ENCODE measurements around the gene TMEM221. TPM values are rescaled to one million over a fixed set of nuclear protein-coding genes. Genes with fewer than 3 reads are reported as not detected.

The TMEM221 gene
- total and polyA plus RNA-seq, 2 donors, result 0.53 to 0.82 TPM

- no peak overlapping the region for H3K27ac ChIP-seq (ENCODE audit: low read depth)
- WGBS, result 50% methylated on average over 8 of the region's 8 CpGs
- no peaks in the 10 kb centered on the region for H3K36me3 ChIP-seq (ENCODE audit: insufficient read depth)
- H3K4me1 ChIP-seq (ENCODE audit: insufficient read depth), result no peaks in the 10 kb centered on the region
- DNase-seq (ENCODE audit: extremely low spot score), result no peak
- H3K4me3 ChIP-seq (ENCODE audit: low read depth, low read length), result no peak overlapping the region
Measured at GRCh38 chr19:17441241-17442021, 7.0 kb downstream of the TMEM221 start.

- H3K4me1 ChIP-seq (ENCODE audit: insufficient read depth), result no peaks in the 10 kb centered on the region
- H3K27ac ChIP-seq (ENCODE audit: low read depth), result no peak overlapping the region
- H3K4me3 ChIP-seq (ENCODE audit: low read depth, low read length), result no peak overlapping the region
- no peak for DNase-seq (ENCODE audit: extremely low spot score)
- 85% methylated on average over 7 of the region's 7 CpGs for WGBS
- H3K36me3 ChIP-seq (ENCODE audit: insufficient read depth), result no peaks in the 10 kb centered on the region
Measured at GRCh38 chr19:17436874-17437267, 11.6 kb downstream of the TMEM221 start.

GRCh38 chr19:17436094-17436873 is 12.2 kb downstream of the TMEM221 start:
- Histone ChIP-seq H3K4me3 (ENCODE audit: low read depth, low read length) (no peak overlapping the region), H3K36me3 (ENCODE audit: insufficient read depth) (no peaks in the 10 kb centered on the region), H3K27ac (ENCODE audit: low read depth) (no peak overlapping the region), H3K4me1 (ENCODE audit: insufficient read depth) (no peaks in the 10 kb centered on the region)
- 95% methylated on average over 25 of the region's 25 CpGs for WGBS
- no peak for DNase-seq (ENCODE audit: extremely low spot score)

- H3K4me1 ChIP-seq (ENCODE audit: insufficient read depth), result no peaks in the 10 kb centered on the region
- no peak overlapping the region for H3K27ac ChIP-seq (ENCODE audit: low read depth)
- 87% methylated on average over 7 of the region's 7 CpGs for WGBS
- H3K4me3 ChIP-seq (ENCODE audit: low read depth, low read length), result no peak overlapping the region
- no peak for DNase-seq (ENCODE audit: extremely low spot score)
- no peaks in the 10 kb centered on the region for H3K36me3 ChIP-seq (ENCODE audit: insufficient read depth)
Measured at GRCh38 chr19:17435218-17435617, 13.2 kb downstream of the TMEM221 start.

- DNase-seq (ENCODE audit: extremely low spot score), result no peak
- Histone ChIP-seq H3K4me3 (ENCODE audit: low read depth, low read length) (no peak overlapping the region), H3K4me1 (ENCODE audit: insufficient read depth) (no peaks in the 10 kb centered on the region), H3K27ac (ENCODE audit: low read depth) (no peak overlapping the region), H3K36me3 (ENCODE audit: insufficient read depth) (no peaks in the 10 kb centered on the region)
- WGBS, result 94% methylated on average over 7 of the region's 7 CpGs
Measured at GRCh38 chr19:17431417-17431816, 17.1 kb downstream of the TMEM221 start.

- Histone ChIP-seq H3K27ac (ENCODE audit: low read depth) (no peak overlapping the region), H3K4me3 (ENCODE audit: low read depth, low read length) (no peak overlapping the region), H3K4me1 (ENCODE audit: insufficient read depth) (no peaks in the 10 kb centered on the region), H3K36me3 (ENCODE audit: insufficient read depth) (no peaks in the 10 kb centered on the region)
- DNase-seq (ENCODE audit: extremely low spot score), result no peak
- WGBS, result 54% methylated on average over 17 of the region's 17 CpGs
Measured at GRCh38 chr19:17429641-17430113, 18.8 kb downstream of the TMEM221 start.

- Histone ChIP-seq H3K4me3 (ENCODE audit: low read depth, low read length) (no peak overlapping the region), H3K27ac (ENCODE audit: low read depth) (no peak overlapping the region), H3K36me3 (ENCODE audit: insufficient read depth) (no peaks in the 10 kb centered on the region), H3K4me1 (ENCODE audit: insufficient read depth) (no peaks in the 10 kb centered on the region)
- no peak for DNase-seq (ENCODE audit: extremely low spot score)
- WGBS, result 25% methylated on average over 27 of the region's 27 CpGs
Measured at GRCh38 chr19:17424743-17425365, 23.6 kb downstream of the TMEM221 start.

- no peak for DNase-seq (ENCODE audit: extremely low spot score)
- H3K27ac ChIP-seq (ENCODE audit: low read depth), result no peak overlapping the region
Measured at GRCh38 chr19:17423429-17424208, 24.8 kb downstream of the TMEM221 start.

GRCh38 chr19:17421942-17422341 is 26.5 kb downstream of the TMEM221 start:
- H3K36me3 ChIP-seq (ENCODE audit: insufficient read depth), result no peaks in the 10 kb centered on the region
- 96% methylated on average over 4 of the region's 4 CpGs for WGBS
- no peak overlapping the region for H3K4me3 ChIP-seq (ENCODE audit: low read depth, low read length)
- DNase-seq (ENCODE audit: extremely low spot score), result no peak
- H3K27ac ChIP-seq (ENCODE audit: low read depth), result no peak overlapping the region
- H3K4me1 ChIP-seq (ENCODE audit: insufficient read depth), result peaks cover 4% of the 10 kb centered on the region

More at GRCh38 chr19:17423429-17424208, 24.8 kb downstream of the TMEM221 start:
- 92% methylated on average over 20 of the region's 20 CpGs for WGBS
- no peaks in the 10 kb centered on the region for H3K36me3 ChIP-seq (ENCODE audit: insufficient read depth)
- no peak overlapping the region for H3K4me3 ChIP-seq (ENCODE audit: low read depth, low read length)
- H3K4me1 ChIP-seq (ENCODE audit: insufficient read depth), result peaks cover 4% of the 10 kb centered on the region

- H3K27ac ChIP-seq (ENCODE audit: low read depth), result no peak overlapping the region
- peaks cover 4% of the 10 kb centered on the region for H3K4me1 ChIP-seq (ENCODE audit: insufficient read depth)
- no peak for DNase-seq (ENCODE audit: extremely low spot score)
- peak overlapping the region; percentile 61 for H3K4me3 ChIP-seq (ENCODE audit: low read depth, low read length)
- 5% methylated on average over 25 of the region's 25 CpGs for WGBS
- H3K36me3 ChIP-seq (ENCODE audit: insufficient read depth), result no peaks in the 10 kb centered on the region
Measured at GRCh38 chr19:17420475-17420924, 28.0 kb downstream of the TMEM221 start.

GRCh38 chr19:17419621-17420474 is 28.6 kb downstream of the TMEM221 start, which contains the start of gene MVB12A:
Gene MVB12A, plus strand, starts transcription at chr19:17420047. Its CDS starts 89 bp downstream, at chr19:17420136.
- H3K4me3 ChIP-seq (ENCODE audit: low read depth, low read length), result peak within 1 kb of the TSS; percentile 61
- H3K36me3 ChIP-seq (ENCODE audit: insufficient read depth), result no peaks in the 10 kb centered on the region
- DNase-seq (ENCODE audit: extremely low spot score), result peak; percentile 96
- under 1% methylated on average over 85 of the region's 85 CpGs for WGBS
- H3K27ac ChIP-seq (ENCODE audit: low read depth), result peak within 1 kb of the TSS; percentile 54
- peaks cover 4% of the 10 kb centered on the region for H3K4me1 ChIP-seq (ENCODE audit: insufficient read depth)

- peaks cover 4% of the 10 kb centered on the region for H3K4me1 ChIP-seq (ENCODE audit: insufficient read depth)
- no peaks in the 10 kb centered on the region for H3K36me3 ChIP-seq (ENCODE audit: insufficient read depth)
- H3K27ac ChIP-seq (ENCODE audit: low read depth), result no peak overlapping the region
- peak overlapping the region; percentile 24 for H3K4me3 ChIP-seq (ENCODE audit: low read depth, low read length)
- no peak for DNase-seq (ENCODE audit: extremely low spot score)
- 9% methylated on average over 8 of the region's 8 CpGs for WGBS
Measured at GRCh38 chr19:17419154-17419620, 29.3 kb downstream of the TMEM221 start.

Measured in urinary bladder (tissue), 4 donors.